ENCODE data around the gene CBX4.
A peak's percentile ranks its signal among the peaks of the same experiment; 100 is the strongest.

Gene CBX4

GRCh38 chr17:79875511-79875910 is 36.3 kb upstream of the CBX4 start:
- ChIA-PET CTCF (interaction anchor here (0.6 to 1.1 kb wide), 3 partner anchors 15 to 82 kb away, joined by 3 to 4 read pairs (median 3); no protein-coding TSS in a partner anchor), POLR2A (no interaction called here)
- DNase-seq (ENCODE audit: low read depth, low spot score), result no peak
- no peak overlapping the region for H3K4me3 ChIP-seq (ENCODE audit: low read depth, low read length)
- TF ChIP-seq CTCF (IDR thresholded peaks at IDR 0.05; ENCODE audit: insufficient read depth, low read length, missing control alignments), result no peak

- POLR2A ChIA-PET, result no interaction called here
- TF ChIP-seq CTCF (IDR thresholded peaks at IDR 0.05; ENCODE audit: insufficient read depth, low read length, missing control alignments), result peak; percentile 13
- no peak overlapping the region for H3K4me3 ChIP-seq (ENCODE audit: low read depth, low read length)
- no peak for DNase-seq (ENCODE audit: low read depth, low spot score)
- CTCF ChIA-PET, result interaction anchor here (0.6 to 2.1 kb wide), 3 partner anchors 13 to 83 kb away, joined by 3 to 4 read pairs (median 4); no protein-coding TSS in a partner anchor
Observed at GRCh38 chr17:79874329-79874981, 35.2 kb upstream of the CBX4 start.

- DNase-seq (ENCODE audit: low read depth, low spot score), result no peak
- CTCF ChIA-PET, result interaction anchor here (1.3 to 2.1 kb wide), 4 partner anchors 9 to 12 kb away, joined by 3 to 5 read pairs (median 4); no protein-coding TSS in a partner anchor
Observed at GRCh38 chr17:79873583-79873982, 34.3 kb upstream of the CBX4 start.

GRCh38 chr17:79872762-79873161 is 33.5 kb upstream of the CBX4 start:
- no peak for DNase-seq (ENCODE audit: low read depth, low spot score)
- ChIA-PET CTCF (interaction anchor here (1.3 to 2.1 kb wide), 4 partner anchors 8 to 12 kb away, joined by 3 to 5 read pairs (median 4); no protein-coding TSS in a partner anchor), POLR2A (no interaction called here)
- no peak overlapping the region for H3K4me3 ChIP-seq (ENCODE audit: low read depth, low read length)
- no peak for TF ChIP-seq CTCF (IDR thresholded peaks at IDR 0.05; ENCODE audit: insufficient read depth, low read length, missing control alignments)

More at GRCh38 chr17:79873583-79873982, 34.3 kb upstream of the CBX4 start:
- H3K4me3 ChIP-seq (ENCODE audit: low read depth, low read length), result no peak overlapping the region
- POLR2A ChIA-PET, result no interaction called here
- no peak for TF ChIP-seq CTCF (IDR thresholded peaks at IDR 0.05; ENCODE audit: insufficient read depth, low read length, missing control alignments)

GRCh38 chr17:79871131-79871530 is 31.9 kb upstream of the CBX4 start:
- ChIA-PET CTCF (no interaction called here), POLR2A (no interaction called here)
- no peak overlapping the region for H3K4me3 ChIP-seq (ENCODE audit: low read depth, low read length)
- DNase-seq (ENCODE audit: low read depth, low spot score), result no peak
- TF ChIP-seq CTCF (IDR thresholded peaks at IDR 0.05; ENCODE audit: insufficient read depth, low read length, missing control alignments), result no peak

GRCh38 chr17:79870540-79870939 is 31.3 kb upstream of the CBX4 start:
- ChIA-PET CTCF (no interaction called here), POLR2A (no interaction called here)
- H3K4me3 ChIP-seq (ENCODE audit: low read depth, low read length), result no peak overlapping the region
- TF ChIP-seq CTCF (IDR thresholded peaks at IDR 0.05; ENCODE audit: insufficient read depth, low read length, missing control alignments), result no peak
- no peak for DNase-seq (ENCODE audit: low read depth, low spot score)

All from AG04449 (cell line).